ENCODE measurements around the gene ACAD9. TPM values are rescaled to one million over a fixed set of nuclear protein-coding genes. Genes with fewer than 3 reads are reported as not detected.
"Not testable (repeated sequence)": the region's sequence is repeated elsewhere in the genome, so short reads cannot be mapped to it uniquely, and the experiment has no call there.

Gene ACAD9
- polyA plus RNA-seq, 3 donors = 13.5 to 28.3 (median 23.5) TPM

GRCh38 chr3:128922804-128923459 is 43.5 kb downstream of the ACAD9 start:
- 52 to 83% (median 75%) methylated on average over 10 of the region's 10 CpGs for WGBS, 3 donors

GRCh38 chr3:128923576-128923975 is 44.2 kb downstream of the ACAD9 start:
- 45 to 82% (median 59%) methylated on average over 2 of the region's 2 CpGs for WGBS, 3 donors

More at GRCh38 chr3:128922804-128923459, 43.5 kb downstream of the ACAD9 start:
- no peak overlapping the region for H3K27ac ChIP-seq (ENCODE audit: low read depth, low read length)

GRCh38 chr3:128923986-128924385 is 44.6 kb downstream of the ACAD9 start:
- 90 to 96% (median 92%) methylated on average over 6 of the region's 6 CpGs for WGBS, 3 donors
- not testable (repeated sequence) for H3K27ac ChIP-seq (ENCODE audit: low read depth, low read length)

More at GRCh38 chr3:128923576-128923975, 44.2 kb downstream of the ACAD9 start:
- no peak overlapping the region for H3K27ac ChIP-seq (ENCODE audit: low read depth, low read length)

- 90 to 93% (median 91%) methylated on average over 3 of the region's 3 CpGs for WGBS, 3 donors
- H3K27ac ChIP-seq (ENCODE audit: low read depth, low read length) = no peak overlapping the region
These were observed 49.9 kb downstream of the ACAD9 start for GRCh38 chr3:128929364-128929763.

- H3K27ac ChIP-seq (ENCODE audit: low read depth, low read length) = no peak overlapping the region
- 87 to 96% (median 87%) methylated on average over 10 of the region's 10 CpGs for WGBS, 3 donors
These were observed 51.6 kb downstream of the ACAD9 start for GRCh38 chr3:128931046-128931445.

- H3K27ac ChIP-seq (ENCODE audit: low read depth, low read length) = no peak overlapping the region
- 80 to 88% (median 81%) methylated on average over 12 of the region's 12 CpGs for WGBS, 3 donors
These were observed 53.2 kb downstream of the ACAD9 start for GRCh38 chr3:128932516-128933212.

- 72 to 80% (median 76%) methylated on average over 9 of the region's 9 CpGs for WGBS, 3 donors
- H3K27ac ChIP-seq (ENCODE audit: low read depth, low read length) = no peak overlapping the region
These were observed 53.9 kb downstream of the ACAD9 start for GRCh38 chr3:128933213-128933921.

- 88 to 94% (median 93%) methylated on average over 2 of the region's 2 CpGs for WGBS, 3 donors
- no peak overlapping the region for H3K27ac ChIP-seq (ENCODE audit: low read depth, low read length)
These were observed 54.5 kb downstream of the ACAD9 start for GRCh38 chr3:128933922-128934253.

- no peak overlapping the region for H3K27ac ChIP-seq (ENCODE audit: low read depth, low read length)
- WGBS, 3 donors = 42 to 92% (median 84%) methylated on average over 2 of the region's 2 CpGs
These were observed 56.5 kb downstream of the ACAD9 start for GRCh38 chr3:128935922-128936321.

GRCh38 chr3:128936341-128936740 is 56.9 kb downstream of the ACAD9 start:
- 43 to 81% (median 75%) methylated on average over 4 of the region's 4 CpGs for WGBS, 3 donors
- no peak overlapping the region for H3K27ac ChIP-seq (ENCODE audit: low read depth, low read length)

- no peak overlapping the region for H3K27ac ChIP-seq (ENCODE audit: low read depth, low read length)
- 85 to 92% (median 90%) methylated on average over 1 of the region's 1 CpG for WGBS, 3 donors
These were observed 60.8 kb downstream of the ACAD9 start for GRCh38 chr3:128940252-128940651.

GRCh38 chr3:128942161-128942952 is 62.9 kb downstream of the ACAD9 start:
- WGBS, 3 donors = 82 to 92% (median 84%) methylated on average over 15 of the region's 15 CpGs
- no peak overlapping the region for H3K27ac ChIP-seq (ENCODE audit: low read depth, low read length)

- H3K27ac ChIP-seq (ENCODE audit: low read depth, low read length) = no peak overlapping the region
- 88 to 92% (median 89%) methylated on average over 21 of the region's 21 CpGs for WGBS, 3 donors
These were observed 65.8 kb downstream of the ACAD9 start for GRCh38 chr3:128945041-128945877.

- no peak overlapping the region for H3K27ac ChIP-seq (ENCODE audit: low read depth, low read length)
- WGBS, 3 donors = 66 to 82% (median 70%) methylated on average over 3 of the region's 3 CpGs
These were observed 66.4 kb downstream of the ACAD9 start for GRCh38 chr3:128945878-128946175.

GRCh38 chr3:128946411-128946810 is 67.0 kb downstream of the ACAD9 start:
- 60 to 89% (median 77%) methylated on average over 7 of the region's 7 CpGs for WGBS, 3 donors
- no peak overlapping the region for H3K27ac ChIP-seq (ENCODE audit: low read depth, low read length)

- 94 to 98% (median 96%) methylated on average over 3 of the region's 3 CpGs for WGBS, 3 donors
These were observed 69.7 kb downstream of the ACAD9 start for GRCh38 chr3:128949158-128949557.

GRCh38 chr3:128950223-128950938 is 71.0 kb downstream of the ACAD9 start:
- WGBS, 3 donors = 53 to 68% (median 63%) methylated on average over 15 of the region's 15 CpGs
- H3K27ac ChIP-seq (ENCODE audit: low read depth, low read length) = no peak overlapping the region

More at GRCh38 chr3:128949158-128949557, 69.7 kb downstream of the ACAD9 start:
- no peak overlapping the region for H3K27ac ChIP-seq (ENCODE audit: low read depth, low read length)
